HG03108 (cell line): ENCODE results near the gene EPB41L4A.

Source experiments
- ATAC-seq: cut with Tn5 transposase; IDR thresholded peaks from one replicate; pipeline ENCODE4 v1.9.1; 2021; ENCODE audit warnings: moderate library complexity; ENCODE audit not compliant: unreplicated experiment

The EPB41L4A gene

GRCh38 chr5:112316006-112316405 is 103.1 kb downstream of the EPB41L4A start:
- no peak for ATAC-seq

DNA sequence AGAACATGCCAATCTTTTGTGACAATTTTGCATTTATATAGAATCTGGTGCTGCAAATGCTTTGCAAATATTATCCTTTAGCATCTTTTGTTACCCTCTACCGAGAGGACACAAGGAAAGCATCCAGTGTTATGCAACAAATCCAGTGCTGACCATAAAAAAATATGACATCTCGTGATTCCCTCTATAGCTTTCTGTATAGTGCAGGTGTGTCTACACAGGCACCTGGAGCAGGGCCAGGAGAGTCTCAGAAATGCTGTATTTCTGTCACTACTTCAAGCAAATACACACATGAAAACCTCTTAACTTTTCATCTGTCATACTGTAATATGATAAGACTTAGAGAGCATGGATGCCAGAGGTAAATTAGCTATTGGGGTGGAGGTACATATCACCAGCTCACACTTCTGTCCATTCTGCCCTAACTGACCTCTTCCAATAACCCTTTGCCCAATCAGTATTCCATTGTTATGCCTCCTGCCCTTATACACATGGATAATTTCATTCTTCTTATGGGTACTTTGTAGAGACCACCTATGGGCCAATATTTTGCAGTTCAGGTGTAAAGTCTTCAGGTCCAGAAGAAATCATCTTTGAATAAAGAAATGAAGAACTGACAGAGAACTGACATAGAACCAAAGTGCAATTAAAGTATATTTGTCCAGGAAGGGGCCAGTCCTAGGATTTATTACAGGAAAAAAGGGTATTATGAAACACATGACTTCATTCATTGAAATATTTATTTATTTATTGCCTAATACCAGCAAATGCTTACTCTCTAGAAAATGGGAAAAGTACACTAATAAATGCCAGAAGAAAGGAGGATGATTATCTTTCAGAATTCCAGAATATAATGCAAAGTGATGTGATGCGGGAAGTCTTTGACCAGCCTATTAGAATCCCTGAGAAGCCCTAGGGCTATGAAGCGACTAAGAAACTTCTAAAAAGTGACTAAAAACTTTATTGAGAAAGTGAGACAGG is 106.5 kb downstream of the EPB41L4A start:
- no peak for ATAC-seq

GRCh38 chr5:112310746-112311145 is 108.3 kb downstream of the EPB41L4A start:
- no peak for ATAC-seq

DNA sequence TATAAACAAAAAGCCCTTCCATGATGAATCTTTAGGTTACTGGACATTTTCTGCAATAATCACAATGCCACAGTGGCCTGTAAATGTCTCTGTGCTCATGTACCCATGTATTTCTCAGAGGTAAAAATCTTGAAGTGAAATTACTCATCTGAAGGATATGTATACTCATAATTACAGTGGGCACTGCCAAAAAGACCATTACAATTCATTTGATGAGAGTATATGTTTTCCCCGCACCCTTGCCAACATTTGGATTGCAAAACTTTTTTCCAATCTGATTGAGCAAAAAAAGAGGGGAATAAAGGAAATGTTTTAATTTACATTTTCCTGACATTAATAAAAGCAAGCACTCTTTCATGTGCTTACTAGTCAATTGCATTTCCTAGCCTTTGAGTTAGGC is 110.5 kb downstream of the EPB41L4A start:
- ATAC-seq, result no peak

- ATAC-seq, result no peak
Measured at GRCh38 chr5:112306956-112307355, 112.1 kb downstream of the EPB41L4A start.

- no peak for ATAC-seq
Measured at GRCh38 chr5:112304743-112305142, 114.3 kb downstream of the EPB41L4A start.

GRCh38 chr5:112303685-112304084 is 115.4 kb downstream of the EPB41L4A start:
- ATAC-seq, result no peak

DNA sequence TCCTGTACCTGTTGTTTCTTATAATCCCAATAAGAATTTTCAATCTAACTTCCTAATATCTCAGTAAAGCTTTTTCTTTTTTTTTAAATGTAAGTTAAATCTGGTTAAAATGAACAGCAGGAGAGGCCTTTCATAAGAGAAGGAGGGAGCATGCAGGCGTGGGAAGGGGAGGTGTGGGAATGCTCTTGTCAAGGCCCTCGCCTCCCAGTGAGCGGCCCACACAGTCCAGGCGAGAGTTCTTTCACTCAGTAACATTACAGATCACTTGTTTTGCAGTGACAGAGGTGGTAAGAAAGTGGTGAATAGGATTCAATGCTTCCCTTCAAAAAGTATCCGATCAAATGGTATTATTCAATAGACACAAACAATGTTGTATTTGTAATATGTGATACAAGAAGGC is 125.0 kb downstream of the EPB41L4A start:
- ATAC-seq, result no peak

- ATAC-seq, result no peak
Measured at GRCh38 chr5:112293587-112293986, 125.5 kb downstream of the EPB41L4A start.

- no peak for ATAC-seq
Measured at GRCh38 chr5:112290691-112291090, 128.4 kb downstream of the EPB41L4A start.

DNA sequence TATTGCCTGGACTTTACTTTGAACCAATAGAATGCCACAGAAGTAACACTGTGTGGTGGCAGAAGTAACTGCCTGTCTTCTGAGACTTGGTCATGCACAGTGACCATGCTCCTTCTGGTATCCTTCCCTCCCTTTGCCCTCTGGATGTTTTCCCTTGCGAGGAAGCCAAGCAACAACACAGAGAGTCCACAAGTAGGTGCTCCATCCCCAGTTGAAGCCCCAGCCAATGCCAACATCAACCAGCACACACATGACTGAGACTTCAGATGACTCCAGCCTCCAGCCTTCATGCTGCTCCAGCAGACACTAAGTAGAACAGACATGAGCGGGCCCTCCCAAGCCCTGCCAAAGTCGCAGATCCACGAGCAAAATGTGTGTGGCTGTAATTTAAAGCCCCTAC is 129.6 kb downstream of the EPB41L4A start:
- no peak for ATAC-seq

- no peak for ATAC-seq
Measured at GRCh38 chr5:112283943-112284929, 134.8 kb downstream of the EPB41L4A start.

DNA sequence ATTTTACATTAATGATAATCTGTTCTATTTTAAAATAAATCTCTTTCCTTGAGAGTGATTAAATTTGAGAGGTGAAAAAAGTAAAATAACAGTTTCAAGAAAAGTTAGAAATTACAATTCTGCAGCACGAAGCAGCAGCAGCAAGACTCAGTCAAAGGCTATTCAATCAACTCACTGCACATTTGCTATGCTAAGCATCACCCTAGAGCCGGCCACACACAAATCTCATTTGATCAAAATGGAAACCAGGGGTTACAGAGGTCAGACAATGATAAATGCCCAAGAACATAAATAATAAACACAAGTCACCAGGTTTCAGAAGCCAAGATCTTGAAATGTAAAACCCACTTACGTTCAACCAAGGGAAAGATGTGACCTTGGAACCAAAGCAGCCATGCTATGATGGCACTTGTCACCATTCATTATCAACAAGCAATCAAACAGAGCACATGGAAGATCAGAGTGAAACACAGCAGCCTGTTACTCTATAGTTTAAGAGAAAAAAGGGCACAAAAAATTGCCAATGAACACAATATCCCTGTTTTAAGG is 136.0 kb downstream of the EPB41L4A start:
- no peak for ATAC-seq

- ATAC-seq, result no peak
Measured at GRCh38 chr5:112279082-112279481, 140.0 kb downstream of the EPB41L4A start.

GRCh38 chr5:112276991-112277390 is 142.1 kb downstream of the EPB41L4A start:
- no peak for ATAC-seq

DNA sequence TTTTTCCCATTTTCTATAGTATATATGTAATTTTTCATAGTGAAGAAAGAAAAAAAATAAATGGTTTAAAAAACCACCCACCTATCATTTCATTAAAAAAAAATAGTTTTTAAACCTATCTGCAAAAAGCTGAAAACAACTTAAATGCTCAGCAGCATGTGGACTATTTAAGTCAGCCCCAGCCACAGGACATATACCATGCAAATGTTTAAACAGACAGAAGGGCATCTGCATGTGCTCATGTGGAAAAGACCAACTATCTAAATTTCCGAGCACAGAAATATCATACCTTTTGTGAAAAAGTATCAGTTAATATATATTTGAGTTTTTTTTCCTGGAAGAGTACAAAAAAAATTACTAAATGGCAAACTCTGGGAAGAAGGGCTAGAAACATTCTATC is 143.4 kb downstream of the EPB41L4A start:
- ATAC-seq, result no peak

DNA sequence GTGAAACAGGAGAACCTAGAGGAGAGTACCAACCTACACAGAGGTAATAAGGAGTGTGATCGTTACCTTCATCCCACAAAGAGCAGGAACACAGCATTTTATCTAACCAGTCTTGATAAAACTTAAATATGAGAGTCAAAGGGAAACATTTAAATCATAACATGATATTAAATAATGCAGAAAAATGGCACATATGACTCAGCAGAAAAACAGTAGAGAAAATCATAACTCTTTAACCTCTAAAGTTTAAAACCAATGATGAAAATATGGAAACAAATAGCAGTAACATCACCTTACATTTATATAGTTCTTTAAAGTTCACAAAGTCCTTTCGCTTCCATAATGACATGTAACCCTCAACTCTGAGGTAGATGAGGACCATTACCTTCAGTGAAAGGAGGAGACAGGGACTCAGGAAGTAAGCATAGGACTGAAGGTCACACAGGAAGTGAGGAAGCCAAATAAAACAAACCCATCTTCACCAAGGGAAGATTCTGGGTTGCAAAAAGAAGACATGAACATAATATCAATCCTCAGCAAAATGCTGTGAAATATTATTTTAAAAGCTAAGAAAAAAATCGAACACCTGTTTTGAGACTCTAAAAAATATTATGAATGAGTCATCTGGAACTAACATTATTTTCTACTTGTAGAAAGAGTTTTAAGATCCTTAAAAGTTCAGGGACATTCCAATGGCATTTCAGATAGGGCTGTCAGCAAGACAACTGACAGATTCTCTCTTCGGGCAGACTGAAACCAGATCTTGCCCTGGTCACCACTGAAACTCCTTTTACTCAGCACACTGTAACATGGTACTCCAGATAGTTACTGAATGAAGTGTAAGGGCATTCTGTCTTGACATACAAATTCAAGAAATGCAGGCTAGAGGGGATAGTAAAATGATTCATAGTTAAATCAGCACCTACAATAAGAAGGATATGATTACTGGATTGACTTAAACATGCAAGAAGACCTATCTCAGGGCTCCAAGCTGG is 148.5 kb downstream of the EPB41L4A start:
- ATAC-seq, result no peak

GRCh38 chr5:112267231-112267630 is 151.8 kb downstream of the EPB41L4A start:
- ATAC-seq, result no peak

DNA sequence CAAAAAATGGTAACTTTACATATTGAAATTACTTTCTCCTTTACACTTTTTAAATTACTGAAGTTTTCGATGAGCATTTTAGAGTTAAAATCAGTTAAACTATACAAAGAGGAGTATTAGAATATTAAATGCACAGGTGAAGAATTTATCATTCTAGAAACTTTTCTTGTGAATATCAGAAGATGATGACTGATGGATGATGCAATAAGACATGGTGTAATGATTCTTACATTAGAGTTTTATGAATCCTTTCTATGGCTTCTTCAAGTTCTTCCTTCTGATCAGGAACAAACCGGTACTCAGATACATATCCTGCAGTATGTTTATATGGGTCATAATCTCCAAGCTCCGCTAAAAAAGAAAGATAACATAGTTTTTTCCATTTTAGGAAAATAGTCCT is 154.4 kb downstream of the EPB41L4A start:
- ATAC-seq, result no peak

DNA sequence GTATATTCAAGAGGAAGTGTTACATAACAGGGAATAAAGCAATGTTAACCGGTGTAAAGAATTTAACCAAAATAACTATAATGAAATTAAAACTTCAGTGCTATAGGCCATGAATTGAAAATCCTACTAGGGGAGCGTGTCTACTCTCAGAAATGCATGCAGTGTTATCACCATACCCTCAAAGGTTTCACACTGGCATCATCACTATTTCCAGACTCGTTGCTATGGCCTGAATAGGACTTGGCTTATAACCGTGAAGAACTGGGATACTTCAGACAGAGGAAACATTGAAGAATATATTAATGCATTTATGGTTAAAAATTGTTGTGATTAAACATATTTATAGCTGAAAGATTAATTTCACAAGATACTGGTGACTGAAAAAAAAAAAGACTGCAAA is 154.9 kb downstream of the EPB41L4A start:
- ATAC-seq, result no peak
